B cell (primary cell): ENCODE results near the gene TRAPPC14. TPM values are rescaled to one million over a fixed set of nuclear protein-coding genes. Genes with fewer than 3 reads are reported as not detected.

Source experiments
- ATAC-seq: fragments of 200-7000 bp; cut with Tn5 transposase; one replicate; pipeline ENCODE4 v1.10.0; 2021; ENCODE audit warnings: low read depth, mild to moderate bottlenecking, moderate number of reproducible peaks, moderate library complexity
- CTCF ChIA-PET: fragments of 350-600 bp; sonication (Branson Sonifier 250); formaldehyde crosslinking; loops from one replicate; lab custom pipeline; 2021; ENCODE audit warnings: antibody characterized with exemption, inconsistent platforms; lab: Charles Lee
- POLR2A ChIA-PET: fragments of 350-600 bp; sonication (Branson Sonifier 250); formaldehyde crosslinking; loops from one replicate; lab custom pipeline; 2021; ENCODE audit warnings: antibody characterized with exemption; lab: Charles Lee
- DNase-seq: peaks from one replicate; pipeline ENCODE4 v3.0.0; 2013
- H2AFZ ChIP-seq: 2 replicates; pipeline ENCODE4 v1.6.1; 2012; ENCODE audit warnings: mild to moderate bottlenecking, low read depth, low read length; ENCODE audit not compliant: insufficient read depth, poor library complexity, severe bottlenecking
- H3K27ac ChIP-seq, 2 donors: 1 replicate in 1 of 2; 2 replicates in 1 of 2; pipeline ENCODE4 v1.5.1; 2012 to 2013; ENCODE audit warnings: low read length in 2 of 2, mild to moderate bottlenecking in 2 of 2, moderate library complexity in 1 of 2
- H3K27me3 ChIP-seq, 4 experiments: fragments of 200-600 bp in 1 of 4; sonication (generic) in 1 of 4; replicated peaks in 1 of 4; 1 replicate in 2 of 4; 2 replicates in 2 of 4; pipeline versions ENCODE4 v1.6.1 to v1.7.0; 2013 to 2016; ENCODE audit warnings: low read length in 3 of 4, mild to moderate bottlenecking in 2 of 4, mixed read lengths in 1 of 4, moderate library complexity in 1 of 4; ENCODE audit not compliant: insufficient read depth in 4 of 4, control insufficient read depth in 3 of 4; ENCODE audit errors: control extremely low read depth in 1 of 4
- H3K36me3 ChIP-seq, 2 experiments: replicated peaks in 1 of 2; 1 replicate in 1 of 2; 2 replicates in 1 of 2; pipeline versions ENCODE4 v1.6.1 to v1.7.1; 2013; ENCODE audit warnings: low read length in 1 of 2; ENCODE audit not compliant: insufficient read depth in 2 of 2, control insufficient read depth in 1 of 2; ENCODE audit errors: control extremely low read depth in 1 of 2, extremely low read depth in 1 of 2
- H3K4me1 ChIP-seq, 2 donors: fragments of 200-600 bp in 1 of 2; sonication (generic) in 1 of 2; 1 replicate in 1 of 2; 2 replicates in 1 of 2; pipeline versions ENCODE4 v1.5.1 to v1.6.1; 2013 to 2017; ENCODE audit warnings: low read length in 2 of 2; ENCODE audit not compliant: control insufficient read depth in 2 of 2, insufficient read depth in 2 of 2
- H3K4me2 ChIP-seq: replicated peaks from 2 replicates; pipeline ENCODE3; 2012; ENCODE audit warnings: mild to moderate bottlenecking, low read depth, low read length; ENCODE audit not compliant: poor library complexity, severe bottlenecking
- H3K4me3 ChIP-seq, 5 experiments: fragments of 200-600 bp in 1 of 5; sonication (generic) in 1 of 5; 1 replicate in 3 of 5; 2 replicates in 2 of 5; pipeline versions ENCODE4 v1.5.1 to v1.7.0; 2011 to 2016; ENCODE audit warnings: low read length in 4 of 5, mild to moderate bottlenecking in 4 of 5, low read depth in 2 of 5, control low read depth in 1 of 5, moderate library complexity in 1 of 5; ENCODE audit not compliant: insufficient read depth in 1 of 5; ENCODE audit errors: control extremely low read depth in 1 of 5, extremely low read depth in 1 of 5
- H3K79me2 ChIP-seq: fragments of 200-600 bp; sonication (generic); one replicate; pipeline ENCODE4 v1.6.0; 2016; ENCODE audit warnings: low read length; ENCODE audit not compliant: control insufficient read depth, insufficient read depth
- H3K9ac ChIP-seq: fragments of 200-600 bp; sonication (generic); 2 replicates; pipeline ENCODE4 v1.6.1; 2017; ENCODE audit warnings: mild to moderate bottlenecking, low read length, moderate library complexity
- H3K9me3 ChIP-seq, 3 donors: one replicate each; pipeline versions ENCODE4 v1.6.1 to v1.7.1; 2013; ENCODE audit warnings: low read length in 2 of 3; ENCODE audit not compliant: control insufficient read depth in 2 of 3, insufficient read depth in 1 of 3; ENCODE audit errors: control extremely low read depth in 1 of 3
- H4K20me1 ChIP-seq: 2 replicates; pipeline ENCODE4 v1.6.0; 2012; ENCODE audit warnings: mild to moderate bottlenecking, low read length; ENCODE audit not compliant: insufficient read depth, control insufficient read depth, poor library complexity, severe bottlenecking
- H3K27ac Mint-ChIP-seq: one replicate; pipeline ENCODE4 v1.8.0; 2021; ENCODE audit warnings: mixed read lengths
- H3K27me3 Mint-ChIP-seq: one replicate; pipeline ENCODE4 v1.8.0; 2021; ENCODE audit warnings: mixed read lengths
- H3K4me1 Mint-ChIP-seq: one replicate; pipeline ENCODE4 v1.8.0; 2021; ENCODE audit warnings: mixed read lengths
- H3K4me3 Mint-ChIP-seq: one replicate; pipeline ENCODE4 v1.8.0; 2021; ENCODE audit warnings: mixed read lengths
- H3K9me3 Mint-ChIP-seq: one replicate; pipeline ENCODE4 v1.8.0; 2022; ENCODE audit warnings: mixed read lengths; ENCODE audit not compliant: insufficient read depth
- CTCF ChIP-seq: fragments of 200-600 bp; IDR thresholded peaks from one replicate; pipeline ENCODE4 v1.8.0; 2022; ENCODE audit warnings: antibody characterized with exemption, mild to moderate bottlenecking
- EZH2 ChIP-seq: IDR thresholded peaks from 2 replicates; pipeline ENCODE4 v1.6.1; 2012; ENCODE audit warnings: borderline replicate concordance, low read depth, mild to moderate bottlenecking, moderate library complexity, low read length; ENCODE audit not compliant: insufficient read depth, poor library complexity, severe bottlenecking
- WGBS: methylation state at CpG from one replicate; pipeline ENCODE4 v1.1.5; 2013; ENCODE audit warnings: missing lambda C conversion rate; ENCODE audit not compliant: insufficient coverage; 5-methylcytosine and 5-hydroxymethylcytosine counted together
- intact Hi-C: fragments of 100-400 bp; cut with micrococcal nuclease; formaldehyde crosslinking; loops from one replicate; pipeline ENCODE4 v1.10.0; 2022
- polyA plus RNA-seq: library from polyadenylated mRNA; depleted of rRNA; stranded (reverse); fragments of >200 nt; gene quantifications from 2 replicates; pipeline ENCODE4 v1.2.3, GENCODE V29; 2012
- total RNA-seq, 2 donors: library from RNA; stranded (reverse); fragments of 120-200 nt in 1 of 2; gene quantifications; 1 replicate in 1 of 2; 2 replicates in 1 of 2; pipeline versions ENCODE4 v1.2.3 to v1.2.4, GENCODE V29; 2013 to 2022

The TRAPPC14 gene
- total and polyA plus RNA-seq, 2 donors (not counting 1 experiment from before 2014, with no cell fraction given) = 64.8 to 71.2 TPM

GRCh38 chr7:100171087-100171681, 12.7 kb upstream of the TRAPPC14 start:
- H3K36me3 ChIP-seq = no peaks in the 10 kb centered on the region
- H4K20me1 ChIP-seq = peaks cover 5% of the 10 kb centered on the region
- H3K27ac ChIP-seq = no peak overlapping the region
- H3K4me1 ChIP-seq = peaks cover 39 to 42% of the 10 kb centered on the region in 2 donors
- DNase-seq = peak; percentile 39
- peak overlapping the region; percentile 94 for H3K4me2 ChIP-seq
- ChIA-PET CTCF (interaction anchor here (0.8 to 1.8 kb wide), 4 partner anchors 19 to 181 kb away, joined by 3 to 9 read pairs (median 4); no protein-coding TSS in a partner anchor), POLR2A (interaction anchor here (0.6 to 2.2 kb wide), 4 partner anchors 16 to 197 kb away, joined by 3 to 8 read pairs (median 4); partner anchors contain the start of gene LAMTOR4)
- peaks cover 0 to 56% (median 36%) of the 10 kb centered on the region in 4 experiments for H3K27me3 ChIP-seq
- peak overlapping the region; percentile 53 for H3K9ac ChIP-seq
- intact Hi-C loops = no loop called here
- H3K79me2 ChIP-seq = no peaks in the 10 kb centered on the region
- Mint-ChIP-seq H3K4me1 (peaks cover 42% of the 10 kb centered on the region), H3K9me3 (no peaks in the 10 kb centered on the region), H3K4me3 (peak overlapping the region; percentile 72), H3K27ac (no peak overlapping the region), H3K27me3 (peaks cover 48% of the 10 kb centered on the region)
- peak overlapping the region in 4 of 5 experiments; percentile 17 to 52 (median 46) for H3K4me3 ChIP-seq
- peak overlapping the region; percentile 66 for H2AFZ ChIP-seq
- peak; percentile 58 for ATAC-seq
- H3K9me3 ChIP-seq = peaks cover 0 to 7% (median 0%) of the 10 kb centered on the region in 3 donors
- WGBS = 9% methylated on average over 61 of the region's 61 CpGs
- no peak for TF ChIP-seq EZH2
- no peak for TF ChIP-seq CTCF
